ENCODE measurements around the gene OTOG.

The OTOG gene

GRCh38 chr11:17683377-17684161, 136.5 kb downstream of the OTOG start:
- in situ Hi-C loops (cut with MboI; ENCODE audit: low sequenced_read_pairs) = no loop called here

- in situ Hi-C loops (cut with MboI; ENCODE audit: low sequenced_read_pairs) = no loop called here
Observed at GRCh38 chr11:17684550-17684949, 137.5 kb downstream of the OTOG start.

GRCh38 chr11:17686231-17686980, 139.3 kb downstream of the OTOG start:
- in situ Hi-C loops (cut with MboI; ENCODE audit: low sequenced_read_pairs) = no loop called here

GRCh38 chr11:17687946-17688670, 141.0 kb downstream of the OTOG start:
- in situ Hi-C loops (cut with MboI; ENCODE audit: low sequenced_read_pairs) = no loop called here

- in situ Hi-C loops (cut with MboI; ENCODE audit: low sequenced_read_pairs) = no loop called here
Observed at GRCh38 chr11:17691550-17691949, 144.5 kb downstream of the OTOG start.

GRCh38 chr11:17691976-17692375, 144.9 kb downstream of the OTOG start:
- in situ Hi-C loops (cut with MboI; ENCODE audit: low sequenced_read_pairs) = no loop called here

- in situ Hi-C loops (cut with MboI; ENCODE audit: low sequenced_read_pairs) = no loop called here
Observed at GRCh38 chr11:17692931-17693330, 145.9 kb downstream of the OTOG start.

GRCh38 chr11:17693531-17693930, 146.5 kb downstream of the OTOG start:
- in situ Hi-C loops (cut with MboI; ENCODE audit: low sequenced_read_pairs) = no loop called here

- in situ Hi-C loops (cut with MboI; ENCODE audit: low sequenced_read_pairs) = no loop called here
Observed at GRCh38 chr11:17694494-17695110, 147.5 kb downstream of the OTOG start.

- in situ Hi-C loops (cut with MboI; ENCODE audit: low sequenced_read_pairs) = no loop called here
Observed at GRCh38 chr11:17695454-17696441, 148.7 kb downstream of the OTOG start.

- in situ Hi-C loops (cut with MboI; ENCODE audit: low sequenced_read_pairs) = no loop called here
Observed at GRCh38 chr11:17696741-17697140, 149.7 kb downstream of the OTOG start.
